Central memory CD4-positive, alpha-beta T cell (primary cell): ENCODE measurements around the gene NPTX1.

ENCODE experiments used
- DNase-seq: peaks from one replicate; pipeline ENCODE4 v3.0.0; 2022

NPTX1 gene

GRCh38 chr17:80478487-80479245 is 2.3 kb upstream of the NPTX1 start:
- DNase-seq = no peak

GRCh38 chr17:80477647-80478478 is 1.5 kb upstream of the NPTX1 start:
- no peak for DNase-seq

- DNase-seq = no peak
Measured at GRCh38 chr17:80476877-80477646, 655 bp upstream of the NPTX1 start.

- DNase-seq = no peak
Measured at GRCh38 chr17:80474961-80475909, 1.2 kb downstream of the NPTX1 start.

- DNase-seq = no peak
Measured at GRCh38 chr17:80474231-80474960, 2.0 kb downstream of the NPTX1 start.

- DNase-seq = no peak
Measured at GRCh38 chr17:80473701-80474100, 2.7 kb downstream of the NPTX1 start.

GRCh38 chr17:80472996-80473395 is 3.4 kb downstream of the NPTX1 start:
- DNase-seq = no peak

- no peak for DNase-seq
Measured at GRCh38 chr17:80471922-80472321, 4.5 kb downstream of the NPTX1 start.

- no peak for DNase-seq
Measured at GRCh38 chr17:80470603-80471002, 5.8 kb downstream of the NPTX1 start.

- DNase-seq = no peak
Measured at GRCh38 chr17:80469667-80470066, 6.7 kb downstream of the NPTX1 start.

- no peak for DNase-seq
Measured at GRCh38 chr17:80468781-80469493, 7.5 kb downstream of the NPTX1 start.

GRCh38 chr17:80468242-80468641 is 8.2 kb downstream of the NPTX1 start:
- DNase-seq = no peak

GRCh38 chr17:80466188-80466705 is 10.2 kb downstream of the NPTX1 start:
- no peak for DNase-seq

GRCh38 chr17:80465327-80465974 is 11.0 kb downstream of the NPTX1 start:
- DNase-seq = no peak

GRCh38 chr17:80464486-80464885 is 11.9 kb downstream of the NPTX1 start:
- DNase-seq = no peak

GRCh38 chr17:80463784-80464400 is 12.5 kb downstream of the NPTX1 start:
- DNase-seq = no peak

GRCh38 chr17:80461528-80462160 is 14.8 kb downstream of the NPTX1 start:
- no peak for DNase-seq

- DNase-seq = no peak
Measured at GRCh38 chr17:80460429-80460834, 16.0 kb downstream of the NPTX1 start.

GRCh38 chr17:80459234-80459633 is 17.2 kb downstream of the NPTX1 start:
- no peak for DNase-seq
